SK-N-SH (cell line): ENCODE measurements around the gene PPP1R16B. TPM values are rescaled to one million over a fixed set of nuclear protein-coding genes. Genes with fewer than 3 reads are reported as not detected.

Source experiments
- CTCF ChIA-PET: fragments of 300-600, 350-600 bp; formaldehyde crosslinking; extraction: SDS; loops from one replicate; lab custom pipeline; 2021; lab: Yijun Ruan, JAX
- POLR2A ChIA-PET: fragments of 350-600 bp; sonication (Branson Sonifier 250); formaldehyde crosslinking; extraction: SDS; loops from one replicate; lab custom pipeline; 2020; ENCODE audit warnings: antibody characterized with exemption, inconsistent platforms; lab: Yijun Ruan, JAX
- DNase-seq: peaks from one replicate; pipeline ENCODE4 v3.0.0; 2012
- H2AFZ ChIP-seq: fragments of 200-600 bp; sonication (generic); 2 replicates; pipeline ENCODE4 v1.8.1; 2016; ENCODE audit warnings: antibody characterized with exemption, mild to moderate bottlenecking, low read depth
- H3F3A ChIP-seq: fragments of 200-600 bp; sonication (generic); replicated peaks from 2 replicates; pipeline ENCODE3; 2016; ENCODE audit warnings: antibody characterized with exemption, mild to moderate bottlenecking; ENCODE audit not compliant: insufficient read depth
- H3K27ac ChIP-seq, 2 experiments: fragments of 200-500 bp in 1 of 2; fragments of 200-600 bp in 1 of 2; sonication (Bioruptor generic) in 1 of 2; sonication (generic), shearing (Covaris generic) in 1 of 2; 2 replicates each; pipeline versions ENCODE4 v1.5.1 to v1.6.1; 2014 to 2016; ENCODE audit warnings: low read depth in 2 of 2, inconsistent platforms in 1 of 2, low read length in 1 of 2, mild to moderate bottlenecking in 1 of 2, mixed read lengths in 1 of 2
- H3K27me3 ChIP-seq: fragments of 200-600 bp; sonication (generic), shearing (Covaris generic); 2 replicates; pipeline ENCODE4 v1.6.1; 2016; ENCODE audit warnings: mixed run types; ENCODE audit not compliant: insufficient read depth
- H3K36me3 ChIP-seq, 2 experiments: fragments of 200-500 bp in 1 of 2; fragments of 200-600 bp in 1 of 2; sonication (Bioruptor generic) in 1 of 2; sonication (generic) in 1 of 2; replicated peaks in 1 of 2; 2 replicates each; pipeline versions ENCODE3 to v1.5.1; 2014 to 2016; ENCODE audit warnings: low read length in 1 of 2, mild to moderate bottlenecking in 1 of 2; ENCODE audit not compliant: insufficient read depth in 2 of 2, control insufficient read depth in 1 of 2
- H3K4me1 ChIP-seq, 2 experiments: fragments of 200-500 bp in 1 of 2; fragments of 200-600 bp in 1 of 2; sonication (Bioruptor generic) in 1 of 2; sonication (generic), shearing (Covaris generic) in 1 of 2; 2 replicates each; pipeline versions ENCODE4 v1.5.1 to v1.6.1; 2014 to 2016; ENCODE audit warnings: low read depth in 1 of 2, low read length in 1 of 2, mixed run types in 1 of 2; ENCODE audit not compliant: insufficient read depth in 2 of 2, control insufficient read depth in 1 of 2
- H3K4me2 ChIP-seq: fragments of 200-600 bp; sonication (generic), shearing (Covaris generic); 2 replicates; pipeline ENCODE4 v1.6.1; 2017; ENCODE audit warnings: mixed run types
- H3K4me3 ChIP-seq, 2 experiments: fragments of 200-500 bp in 1 of 2; fragments of 200-600 bp in 1 of 2; sonication (Bioruptor generic) in 1 of 2; sonication (generic), shearing (Covaris generic) in 1 of 2; 2 replicates each; pipeline versions ENCODE4 v1.5.1 to v1.8.1; 2014 to 2016; ENCODE audit warnings: low read depth in 2 of 2, inconsistent platforms in 1 of 2, low read length in 1 of 2, mild to moderate bottlenecking in 1 of 2, mixed read lengths in 1 of 2, moderate library complexity in 1 of 2
- H3K79me2 ChIP-seq: fragments of 200-600 bp; sonication (generic); 2 replicates; pipeline ENCODE4 v1.8.1; 2017; ENCODE audit warnings: mild to moderate bottlenecking; ENCODE audit not compliant: insufficient read depth
- H3K9ac ChIP-seq: fragments of 200-600 bp; sonication (generic); 2 replicates; pipeline ENCODE4 v1.6.1; 2017; ENCODE audit warnings: mixed run types
- H3K9me2 ChIP-seq: fragments of 200-600 bp; sonication (generic); 2 replicates; pipeline ENCODE4 v1.6.1; 2017; ENCODE audit warnings: mixed run types
- H3K9me3 ChIP-seq: fragments of 200-600 bp; sonication (generic); 2 replicates; pipeline ENCODE4 v1.6.1; 2017; ENCODE audit warnings: mixed run types, mild to moderate bottlenecking, moderate library complexity
- H4K20me1 ChIP-seq: fragments of 200-600 bp; sonication (generic); 2 replicates; pipeline ENCODE4 v1.6.1; 2017; ENCODE audit warnings: mild to moderate bottlenecking, mixed run types; ENCODE audit not compliant: insufficient read depth
- FOSL2 ChIP-seq: IDR thresholded peaks from 2 replicates; pipeline ENCODE4 v1.4.0; 2012; ENCODE audit warnings: low read depth, mild to moderate bottlenecking, moderate library complexity, borderline replicate concordance
- FOXM1 ChIP-seq: IDR thresholded peaks from 2 replicates; pipeline ENCODE4 v1.4.0; 2012; ENCODE audit warnings: low read depth, mild to moderate bottlenecking
- GABPA ChIP-seq: IDR thresholded peaks from 2 replicates; pipeline ENCODE4 v1.4.0; 2012; ENCODE audit warnings: low read depth, mild to moderate bottlenecking
- MEF2A ChIP-seq: IDR thresholded peaks from 2 replicates; pipeline ENCODE4 v1.4.0; 2012; ENCODE audit warnings: low read depth, borderline replicate concordance
- MXI1 ChIP-seq: IDR thresholded peaks from 2 replicates; pipeline ENCODE4 v1.6.1; 2012; ENCODE audit warnings: mild to moderate bottlenecking, low read depth, low read length, improper control_type of control experiment
- PBX3 ChIP-seq: IDR thresholded peaks from 2 replicates; pipeline ENCODE4; 2012
- POLR2AphosphoS5 ChIP-seq: IDR thresholded peaks from 2 replicates; pipeline ENCODE4 v1.6.1; 2012; ENCODE audit warnings: low read depth, low read length
- RCOR1 ChIP-seq: fragments of 150-350 bp; IDR thresholded peaks from 2 replicates; pipeline ENCODE4 v1.6.1; 2017; ENCODE audit warnings: antibody characterized with exemption, low read length
- SIN3A ChIP-seq: IDR thresholded peaks from 2 replicates; pipeline ENCODE4 v1.6.1; 2012; ENCODE audit warnings: low read depth, mild to moderate bottlenecking, low read length, moderate library complexity, borderline replicate concordance
- TAF1 ChIP-seq: IDR thresholded peaks from 2 replicates; pipeline ENCODE4 v1.6.1; 2012; ENCODE audit warnings: low read depth, mild to moderate bottlenecking, low read length, moderate library complexity, borderline replicate concordance
- TCF12 ChIP-seq: IDR thresholded peaks from 2 replicates; pipeline ENCODE4 v1.4.0; 2012
- TEAD4 ChIP-seq: IDR thresholded peaks from 2 replicates; pipeline ENCODE4 v1.4.0; 2012; ENCODE audit warnings: mild to moderate bottlenecking, borderline replicate concordance; ENCODE audit not compliant: insufficient read depth
- ZBTB33 ChIP-seq: IDR thresholded peaks from 2 replicates; pipeline ENCODE4 v1.4.0; 2012; ENCODE audit warnings: low read depth, borderline replicate concordance
- WGBS: methylation state at CpG from one replicate; pipeline ENCODE4 v1.1.6; 2017; ENCODE audit warnings: low lambda C conversion rate; 5-methylcytosine and 5-hydroxymethylcytosine counted together
- polyA plus RNA-seq, 3 experiments: library from polyadenylated mRNA; depleted of rRNA; stranded (reverse); fragments of >200 nt; gene quantifications; 2 replicates each; pipeline ENCODE4 v1.2.3, GENCODE V29; 2012
- TF ChIP-seq, protein P1 (sequence below): fragments of 150-350 bp; IDR thresholded peaks from 2 replicates; pipeline ENCODE4 v1.6.1; 2017; ENCODE audit warnings: antibody characterized with exemption, low read length, low read depth, borderline replicate concordance
- TF ChIP-seq, protein P2 (sequence below): IDR thresholded peaks from 2 replicates; pipeline ENCODE4 v1.4.0; 2012; ENCODE audit warnings: low read depth, borderline replicate concordance
- TF ChIP-seq, protein P3 (sequence below): IDR thresholded peaks from 2 replicates; pipeline ENCODE4 v1.4.0; 2012; ENCODE audit warnings: low read depth
- TF ChIP-seq, protein P4 (sequence below): fragments of 200-600 bp; sonication (generic); IDR thresholded peaks from 2 replicates; pipeline ENCODE4 v1.6.1; 2017; ENCODE audit warnings: antibody characterized with exemption, mild to moderate bottlenecking, moderate library complexity

Gene PPP1R16B
- polyA plus RNA-seq, 1 of the 3 experiments (the other 2 are of a cell fraction): 0.28 TPM

- ChIA-PET CTCF (interaction anchor here (1.0 to 1.5 kb wide), 3 partner anchors 10 to 37 kb away, joined by 3 to 6 read pairs (median 5); no protein-coding TSS in a partner anchor), POLR2A (interaction anchor here (0.5 kb wide), 1 partner anchor 408 kb away, joined by 3 read pairs; no protein-coding TSS in a partner anchor)
- no peaks in the 10 kb centered on the region for H3K79me2 ChIP-seq
- H3K36me3 ChIP-seq: no peaks in the 10 kb centered on the region
- H3K4me3 ChIP-seq: no peak overlapping the region
- 37% methylated on average over 2 of the region's 2 CpGs for WGBS
- no peaks in the 10 kb centered on the region for H3K27me3 ChIP-seq
- no peak overlapping the region for H3K9ac ChIP-seq
- H2AFZ ChIP-seq: no peak overlapping the region
- H3F3A ChIP-seq: no peaks in the 10 kb centered on the region
- peak overlapping the region in 1 of 2 experiments; percentile 25; a peak in 1 of 4 replicates for H3K27ac ChIP-seq
- no peak overlapping the region for H3K4me2 ChIP-seq
- no peaks in the 10 kb centered on the region for H3K9me3 ChIP-seq
- peaks cover 0 to 23% of the 10 kb centered on the region in 2 experiments; a peak in 1 of 4 replicates for H3K4me1 ChIP-seq
- no peak for DNase-seq
- no peaks in the 10 kb centered on the region for H4K20me1 ChIP-seq
- no peak for TF ChIP-seq GABPA
- no peak for TF ChIP-seq FOXM1
- no peak for TF ChIP-seq RCOR1
- no peak for TF ChIP-seq SIN3A
- no peak for TF ChIP-seq TEAD4
- no peak for TF ChIP-seq ZBTB33
- TF ChIP-seq, protein P1, sequence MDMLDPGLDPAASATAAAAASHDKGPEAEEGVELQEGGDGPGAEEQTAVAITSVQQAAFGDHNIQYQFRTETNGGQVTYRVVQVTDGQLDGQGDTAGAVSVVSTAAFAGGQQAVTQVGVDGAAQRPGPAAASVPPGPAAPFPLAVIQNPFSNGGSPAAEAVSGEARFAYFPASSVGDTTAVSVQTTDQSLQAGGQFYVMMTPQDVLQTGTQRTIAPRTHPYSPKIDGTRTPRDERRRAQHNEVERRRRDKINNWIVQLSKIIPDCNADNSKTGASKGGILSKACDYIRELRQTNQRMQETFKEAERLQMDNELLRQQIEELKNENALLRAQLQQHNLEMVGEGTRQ: no peak
- no peak for TF ChIP-seq TAF1
- TF ChIP-seq, protein P2, sequence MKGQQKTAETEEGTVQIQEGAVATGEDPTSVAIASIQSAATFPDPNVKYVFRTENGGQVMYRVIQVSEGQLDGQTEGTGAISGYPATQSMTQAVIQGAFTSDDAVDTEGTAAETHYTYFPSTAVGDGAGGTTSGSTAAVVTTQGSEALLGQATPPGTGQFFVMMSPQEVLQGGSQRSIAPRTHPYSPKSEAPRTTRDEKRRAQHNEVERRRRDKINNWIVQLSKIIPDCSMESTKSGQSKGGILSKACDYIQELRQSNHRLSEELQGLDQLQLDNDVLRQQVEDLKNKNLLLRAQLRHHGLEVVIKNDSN: no peak
- TF ChIP-seq, protein P3, sequence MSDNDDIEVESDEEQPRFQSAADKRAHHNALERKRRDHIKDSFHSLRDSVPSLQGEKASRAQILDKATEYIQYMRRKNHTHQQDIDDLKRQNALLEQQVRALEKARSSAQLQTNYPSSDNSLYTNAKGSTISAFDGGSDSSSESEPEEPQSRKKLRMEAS: no peak
- TF ChIP-seq, protein P4, sequence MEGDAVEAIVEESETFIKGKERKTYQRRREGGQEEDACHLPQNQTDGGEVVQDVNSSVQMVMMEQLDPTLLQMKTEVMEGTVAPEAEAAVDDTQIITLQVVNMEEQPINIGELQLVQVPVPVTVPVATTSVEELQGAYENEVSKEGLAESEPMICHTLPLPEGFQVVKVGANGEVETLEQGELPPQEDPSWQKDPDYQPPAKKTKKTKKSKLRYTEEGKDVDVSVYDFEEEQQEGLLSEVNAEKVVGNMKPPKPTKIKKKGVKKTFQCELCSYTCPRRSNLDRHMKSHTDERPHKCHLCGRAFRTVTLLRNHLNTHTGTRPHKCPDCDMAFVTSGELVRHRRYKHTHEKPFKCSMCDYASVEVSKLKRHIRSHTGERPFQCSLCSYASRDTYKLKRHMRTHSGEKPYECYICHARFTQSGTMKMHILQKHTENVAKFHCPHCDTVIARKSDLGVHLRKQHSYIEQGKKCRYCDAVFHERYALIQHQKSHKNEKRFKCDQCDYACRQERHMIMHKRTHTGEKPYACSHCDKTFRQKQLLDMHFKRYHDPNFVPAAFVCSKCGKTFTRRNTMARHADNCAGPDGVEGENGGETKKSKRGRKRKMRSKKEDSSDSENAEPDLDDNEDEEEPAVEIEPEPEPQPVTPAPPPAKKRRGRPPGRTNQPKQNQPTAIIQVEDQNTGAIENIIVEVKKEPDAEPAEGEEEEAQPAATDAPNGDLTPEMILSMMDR: no peak
- no peak for TF ChIP-seq TCF12
- TF ChIP-seq MEF2A: no peak
- no peak for TF ChIP-seq FOSL2
- TF ChIP-seq POLR2AphosphoS5: no peak
- TF ChIP-seq PBX3: no peak
- TF ChIP-seq MXI1: no peak
- H3K9me2 ChIP-seq: no peaks in the 10 kb centered on the region
Observed at GRCh38 chr20:38856570-38856969, 51.1 kb downstream of the PPP1R16B start.
